GM12878 (cell line): ENCODE measurements around the gene DUSP16. TPM values are rescaled to one million over a fixed set of nuclear protein-coding genes. Genes with fewer than 3 reads are reported as not detected.

Experiments used
- BACH1 ChIP-seq: fragments of 450-650 bp; IDR thresholded peaks from 2 replicates; pipeline ENCODE4 v1.6.1; 2017; ENCODE audit warnings: mild to moderate bottlenecking, borderline replicate concordance
- CHD2 ChIP-seq: IDR thresholded peaks from 2 replicates; pipeline ENCODE4 v1.6.1; 2011; ENCODE audit warnings: low read depth, low read length, improper control_type of control experiment, borderline replicate concordance
- EP300 ChIP-seq, 2 experiments: fragments of 150-350 bp in 1 of 2; IDR thresholded peaks; 2 replicates each; pipeline ENCODE4 v1.6.1; 2011 to 2012; ENCODE audit warnings: low read depth in 2 of 2, low read length in 2 of 2, borderline replicate concordance in 1 of 2, improper control_type of control experiment in 1 of 2, inconsistent platforms in 1 of 2; ENCODE audit not compliant: control insufficient read depth in 1 of 2
- FOXK2 ChIP-seq: fragments of 450-650 bp; IDR thresholded peaks from 2 replicates; pipeline ENCODE4 v1.6.1; 2017; ENCODE audit warnings: mild to moderate bottlenecking, moderate library complexity
- NKRF ChIP-seq: fragments of 450-650 bp; conservative IDR thresholded peaks from 2 replicates; pipeline ENCODE4 v1.6.1; 2017; ENCODE audit warnings: mild to moderate bottlenecking, moderate library complexity
- NR2F1 ChIP-seq: fragments of 450-650 bp; conservative IDR thresholded peaks from 2 replicates; pipeline ENCODE4 v1.6.1; 2017; ENCODE audit warnings: mild to moderate bottlenecking
- PBX3 ChIP-seq: IDR thresholded peaks from 2 replicates; pipeline ENCODE4 v1.6.1; 2011; ENCODE audit warnings: mild to moderate bottlenecking, low read depth, low read length, moderate library complexity; ENCODE audit not compliant: insufficient replicate concordance
- POLR2AphosphoS2 ChIP-seq: IDR thresholded peaks from 2 replicates; pipeline ENCODE4 v1.6.1; 2011; ENCODE audit warnings: low read depth, mild to moderate bottlenecking, low read length, improper control_type of control experiment, moderate library complexity
- RAD21 ChIP-seq: IDR thresholded peaks from 2 replicates; pipeline ENCODE4 v1.6.1; 2011; ENCODE audit warnings: mild to moderate bottlenecking, low read depth, low read length, moderate library complexity; ENCODE audit not compliant: insufficient read depth
- RUNX3 ChIP-seq: IDR thresholded peaks from 2 replicates; pipeline ENCODE4 v1.6.1; 2012; ENCODE audit warnings: low read length, inconsistent platforms
- SP1 ChIP-seq: IDR thresholded peaks from one replicate; pipeline ENCODE4 v1.6.1; 2011; ENCODE audit warnings: low read depth, low read length
- polyA plus RNA-seq, 11 experiments: library from polyadenylated mRNA; depleted of rRNA in 4 of 11; unstranded in 6 of 11; stranded (reverse) in 5 of 11; fragments of >200 nt; fragmentation: Nextera tagmentation in 4 of 11; fragmentation: Illumina TruSeq in 1 of 11; extraction: Ambion mirVana in 4 of 11; extraction: Trizol in 1 of 11; gene quantifications; 1 replicate in 1 of 11; 2 replicates in 10 of 11; pipeline versions ENCODE4 v1.2.1 to v1.2.3, GENCODE V29; 2011 to 2016; ENCODE audit warnings: inconsistent platforms in 2 of 11, missing spikeins in 2 of 11, low read depth in 1 of 11
- total RNA-seq, 4 experiments: library from RNA; depleted of rRNA in 3 of 4; stranded (reverse); fragments of >200 nt in 3 of 4; fragmentation: Illumina TruSeq in 1 of 4; extraction: Trizol in 1 of 4; gene quantifications; 2 replicates each; pipeline versions ENCODE4 v1.2.1 to v1.2.3, GENCODE V29; 2013 to 2021

Gene DUSP16
- total and polyA plus RNA-seq, 10 of the 15 experiments (the other 5 are each of a cell fraction or from before 2014, with no cell fraction given): 3.9 to 75.3 (median 26.8) TPM

GRCh38 chr12:12587878-12588277, 25.2 kb upstream of the DUSP16 start (continued):
- TF ChIP-seq EP300 (IDR thresholded peaks at IDR 0.05; ENCODE audit: borderline replicate concordance in 1 of 2, control insufficient read depth in 1 of 2, low read depth in 2 of 2, low read length in 2 of 2) (no peak), BACH1 (no peak), SP1 (no peak), NKRF (no peak), RAD21 (no peak), POLR2AphosphoS2 (no peak), FOXK2 (no peak), RUNX3 (no peak), NR2F1 (no peak), PBX3 (no peak), CHD2 (no peak)
